SU-DHL-6 (cell line): ENCODE data around the gene PRKAR2B.

Source experiments
- H2AFZ ChIP-seq: fragments of 200-600 bp; sonication (generic); 2 replicates; pipeline ENCODE4 v1.6.1; 2014; ENCODE audit warnings: low read depth, mild to moderate bottlenecking, moderate library complexity, mixed read lengths, antibody characterized with exemption, low read length; ENCODE audit not compliant: severe bottlenecking
- H3F3A ChIP-seq: fragments of 200-600 bp; shearing (Covaris generic); 2 replicates; pipeline ENCODE4 v1.6.0; 2016; ENCODE audit warnings: antibody characterized with exemption, mild to moderate bottlenecking; ENCODE audit not compliant: insufficient read depth
- H3K27ac ChIP-seq: fragments of 200-600 bp; sonication (generic); 2 replicates; pipeline ENCODE4 v1.5.1; 2016; ENCODE audit warnings: low read depth, mild to moderate bottlenecking, low read length, moderate library complexity, mixed read lengths
- H3K27me3 ChIP-seq: fragments of 200-600 bp; sonication (generic), shearing (Covaris generic); 2 replicates; pipeline ENCODE4 v1.6.0; 2014; ENCODE audit warnings: mild to moderate bottlenecking, low read length
- H3K36me3 ChIP-seq: fragments of 200-600 bp; sonication (generic); 2 replicates; pipeline ENCODE4 v1.6.1; 2014; ENCODE audit warnings: mild to moderate bottlenecking, low read length, mixed read lengths
- H3K4me2 ChIP-seq: fragments of 300-600, 200-600 bp; shearing (Covaris generic), sonication (generic); 2 replicates; pipeline ENCODE4 v1.6.0; 2014; ENCODE audit warnings: low read length, low read depth, mild to moderate bottlenecking; ENCODE audit not compliant: poor library complexity, severe bottlenecking
- H3K4me3 ChIP-seq: fragments of 200-600 bp; sonication (generic); 2 replicates; pipeline ENCODE4 v1.5.1; 2014; ENCODE audit warnings: antibody characterized with exemption, low read length, mild to moderate bottlenecking, mixed read lengths; ENCODE audit not compliant: insufficient read depth, poor library complexity, severe bottlenecking
- H3K79me2 ChIP-seq: fragments of 200-600 bp; sonication (generic); 2 replicates; pipeline ENCODE4 v1.6.1; 2014; ENCODE audit warnings: mild to moderate bottlenecking, low read length, moderate library complexity; ENCODE audit not compliant: insufficient read depth
- H3K9ac ChIP-seq: fragments of 200-600 bp; sonication (generic); 2 replicates; pipeline ENCODE4 v1.7.0; 2014; ENCODE audit warnings: mild to moderate bottlenecking, low read length
- H3K9me2 ChIP-seq: fragments of 200-600 bp; sonication (generic); replicated peaks from 2 replicates; pipeline ENCODE4 v1.6.1; 2014; ENCODE audit warnings: low read length; ENCODE audit not compliant: insufficient read depth
- H3K9me3 ChIP-seq: fragments of 200-600 bp; sonication (generic); 2 replicates; pipeline ENCODE4 v1.6.1; 2014; ENCODE audit warnings: low read length, mixed read lengths; ENCODE audit not compliant: insufficient read depth
- H4K20me1 ChIP-seq: fragments of 200-600 bp; sonication (generic); 2 replicates; pipeline ENCODE4 v1.6.1; 2014; ENCODE audit warnings: low read depth, mild to moderate bottlenecking, antibody characterized with exemption, low read length, moderate library complexity, mixed read lengths
- CTCF ChIP-seq: fragments of 200-600 bp; sonication (generic); IDR thresholded peaks from one replicate; pipeline ENCODE4 v1.5.1; 2017; ENCODE audit warnings: antibody characterized with exemption, mild to moderate bottlenecking, low read length, moderate library complexity; ENCODE audit not compliant: insufficient read depth, poor library complexity, severe bottlenecking
- EZH2phosphoT487 ChIP-seq: fragments of 200-600 bp; sonication (generic), shearing (Covaris generic); conservative IDR thresholded peaks from 2 replicates; pipeline ENCODE4 v1.6.1; 2018; ENCODE audit warnings: mild to moderate bottlenecking, antibody characterized with exemption, low read length, moderate library complexity, mixed read lengths

The PRKAR2B gene

GRCh38 chr7:107206706-107207105 lies 162.2 kb downstream of the PRKAR2B start:
- TF ChIP-seq EZH2phosphoT487 (no peak), CTCF (no peak)
- no peaks in the 10 kb centered on the region for H4K20me1 ChIP-seq
- no peak overlapping the region for H3K9ac ChIP-seq
- H2AFZ ChIP-seq = no peak overlapping the region
- no peaks in the 10 kb centered on the region for H3K79me2 ChIP-seq
- H3K4me3 ChIP-seq = no peak overlapping the region
- H3K9me2 ChIP-seq = no peaks in the 10 kb centered on the region
- H3K9me3 ChIP-seq = no peaks in the 10 kb centered on the region
- H3K36me3 ChIP-seq = no peaks in the 10 kb centered on the region
- no peaks in the 10 kb centered on the region for H3K27me3 ChIP-seq
- no peak overlapping the region for H3K4me2 ChIP-seq
- no peaks in the 10 kb centered on the region for H3F3A ChIP-seq
- H3K27ac ChIP-seq = no peak overlapping the region

DNA sequence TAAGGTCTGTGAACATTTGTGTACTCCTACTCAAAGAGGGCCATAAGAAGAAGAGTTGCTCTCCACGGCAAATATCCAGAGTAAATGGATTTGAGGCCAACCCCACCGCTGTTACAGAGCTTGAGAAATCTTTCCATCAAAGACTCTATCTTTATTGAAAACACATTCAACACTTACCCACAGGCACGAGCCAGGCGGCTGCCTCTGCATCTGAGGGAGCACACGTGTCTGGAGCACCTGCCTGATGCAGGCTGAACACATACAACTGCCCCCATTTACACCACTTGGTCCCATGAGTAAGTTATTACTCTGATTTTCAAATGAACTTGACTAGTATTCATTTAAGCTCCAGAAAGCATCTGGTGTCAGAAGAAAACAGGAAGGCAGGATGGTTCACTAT lies 163.0 kb downstream of the PRKAR2B start:
- TF ChIP-seq EZH2phosphoT487 = no peak
- TF ChIP-seq CTCF = no peak
- H3K27ac ChIP-seq = no peak overlapping the region
- no peaks in the 10 kb centered on the region for H3K27me3 ChIP-seq
- H2AFZ ChIP-seq = no peak overlapping the region
- no peak overlapping the region for H3K9ac ChIP-seq
- no peaks in the 10 kb centered on the region for H3K9me3 ChIP-seq
- no peaks in the 10 kb centered on the region for H4K20me1 ChIP-seq
- no peaks in the 10 kb centered on the region for H3K9me2 ChIP-seq
- H3K79me2 ChIP-seq = no peaks in the 10 kb centered on the region
- no peaks in the 10 kb centered on the region for H3K36me3 ChIP-seq
- H3F3A ChIP-seq = no peaks in the 10 kb centered on the region
- no peak overlapping the region for H3K4me2 ChIP-seq
- H3K4me3 ChIP-seq = no peak overlapping the region

DNA sequence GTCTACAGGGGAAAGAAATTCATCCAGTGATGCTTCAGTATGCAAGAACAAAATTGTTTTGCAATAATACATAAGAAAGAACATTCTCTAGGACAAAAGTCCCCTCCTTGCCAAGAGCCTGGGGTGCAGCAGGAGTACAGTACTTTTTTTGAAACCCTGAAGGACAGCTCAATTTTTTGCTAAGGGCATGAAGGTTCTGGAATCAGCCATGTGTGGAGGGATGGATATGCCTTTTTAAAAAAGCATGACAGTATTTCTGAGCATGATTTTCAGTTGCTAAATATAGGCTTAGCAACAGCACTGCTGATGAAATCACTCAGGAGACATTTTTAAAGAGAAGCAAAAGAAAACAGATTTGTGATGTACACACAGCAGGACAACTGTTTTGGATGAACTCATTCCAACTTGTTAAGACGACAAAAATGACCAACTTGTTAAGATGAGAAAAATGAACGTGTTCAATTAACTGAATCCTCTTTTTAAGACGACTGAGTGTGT lies 163.6 kb downstream of the PRKAR2B start:
- no peaks in the 10 kb centered on the region for H3K9me3 ChIP-seq
- no peaks in the 10 kb centered on the region for H3K36me3 ChIP-seq
- H3K79me2 ChIP-seq = no peaks in the 10 kb centered on the region
- no peak overlapping the region for H3K4me2 ChIP-seq
- no peaks in the 10 kb centered on the region for H3F3A ChIP-seq
- H3K9me2 ChIP-seq = no peaks in the 10 kb centered on the region
- TF ChIP-seq EZH2phosphoT487 (no peak), CTCF (no peak)
- H3K27ac ChIP-seq = no peak overlapping the region
- H3K4me3 ChIP-seq = no peak overlapping the region
- no peak overlapping the region for H2AFZ ChIP-seq
- H4K20me1 ChIP-seq = no peaks in the 10 kb centered on the region
- no peaks in the 10 kb centered on the region for H3K27me3 ChIP-seq
- no peak overlapping the region for H3K9ac ChIP-seq
